HuH-7 (cell line): ENCODE measurements around the gene CST9L.
"Not testable (repeated sequence)": the region's sequence is repeated elsewhere in the genome, so short reads cannot be mapped to it uniquely, and the experiment has no call there.

ENCODE experiments used
- DNase-seq: peaks from one replicate; pipeline ENCODE4 v3.0.0; 2011; ENCODE audit warnings: low spot score

The CST9L gene

GRCh38 chr20:23586735-23587525, 18.6 kb upstream of the CST9L start:
- DNase-seq = no peak

- DNase-seq = no peak
Measured at GRCh38 chr20:23585808-23586734, 17.8 kb upstream of the CST9L start.

- no peak for DNase-seq
Measured at GRCh38 chr20:23585449-23585807, 17.1 kb upstream of the CST9L start.

GRCh38 chr20:23584434-23585199, 16.3 kb upstream of the CST9L start:
- no peak for DNase-seq

GRCh38 chr20:23583526-23583925, 15.2 kb upstream of the CST9L start:
- no peak for DNase-seq

- DNase-seq = no peak
Measured at GRCh38 chr20:23582293-23582692, 14.0 kb upstream of the CST9L start.

GRCh38 chr20:23581833-23582232, 13.5 kb upstream of the CST9L start:
- not testable (repeated sequence) for DNase-seq

- DNase-seq = no peak
Measured at GRCh38 chr20:23574977-23575376, 6.7 kb upstream of the CST9L start.

- DNase-seq = no peak
Measured at GRCh38 chr20:23570178-23570760, 2.0 kb upstream of the CST9L start.

GRCh38 chr20:23569570-23569969, 1.3 kb upstream of the CST9L start:
- DNase-seq = no peak

GRCh38 chr20:23568971-23569330, 667 bp upstream of the CST9L start:
- no peak for DNase-seq

- no peak for DNase-seq
Measured at GRCh38 chr20:23566199-23566932, 1.9 kb downstream of the CST9L start.

GRCh38 chr20:23565503-23566045, 2.7 kb downstream of the CST9L start:
- DNase-seq = no peak

GRCh38 chr20:23564927-23565326, 3.4 kb downstream of the CST9L start:
- DNase-seq = no peak

- DNase-seq = no peak
Measured at GRCh38 chr20:23562721-23563342, 5.5 kb downstream of the CST9L start.

- DNase-seq = no peak
Measured at GRCh38 chr20:23554401-23554800, 13.9 kb downstream of the CST9L start.

GRCh38 chr20:23551786-23552185, 16.5 kb downstream of the CST9L start:
- DNase-seq = no peak

GRCh38 chr20:23551383-23551782, 16.9 kb downstream of the CST9L start:
- DNase-seq = no peak

- no peak for DNase-seq
Measured at GRCh38 chr20:23550227-23550626, 18.1 kb downstream of the CST9L start.

- DNase-seq = no peak
Measured at GRCh38 chr20:23548408-23548807, 19.9 kb downstream of the CST9L start.

GRCh38 chr20:23547613-23548012, 20.7 kb downstream of the CST9L start:
- DNase-seq = no peak
